Measurements from ENCODE around the gene ZNF419.

GRCh38 chr19:57438925-57439324, 48.6 kb upstream of the ZNF419 start:
- TF ChIP-seq CTCF (IDR thresholded peaks at IDR 0.05) (no peak), POLR2A (IDR thresholded peaks at IDR 0.05) (no peak)

Measured in adrenal gland (tissue), 5 donors.